Fibroblast of pulmonary artery (primary cell): ENCODE measurements around the gene MIGA1.
"Not testable (repeated sequence)": the region's sequence is repeated elsewhere in the genome, so short reads cannot be mapped to it uniquely, and the experiment has no call there.

Experiments
- DNase-seq: peaks from one replicate; pipeline ENCODE4 v3.0.0-alpha.2; 2010; ENCODE audit warnings: low read depth
- H3K4me3 ChIP-seq: replicated peaks from 2 replicates; pipeline ENCODE4 v1.5.1; 2011; ENCODE audit warnings: low read depth, mild to moderate bottlenecking, control low read depth, low read length, moderate library complexity
- CTCF ChIP-seq: IDR thresholded peaks from 2 replicates; pipeline ENCODE4 v1.5.1; 2011; ENCODE audit warnings: mild to moderate bottlenecking, control low read depth, low read length, inconsistent platforms; ENCODE audit errors: missing control alignments

The MIGA1 gene

GRCh38 chr1:77802026-77802425 lies 22.6 kb downstream of the MIGA1 start:
- H3K4me3 ChIP-seq = no peak overlapping the region
- TF ChIP-seq CTCF = no peak
- no peak for DNase-seq

GRCh38 chr1:77803371-77803770 lies 23.9 kb downstream of the MIGA1 start:
- no peak for TF ChIP-seq CTCF
- DNase-seq = no peak
- H3K4me3 ChIP-seq = no peak overlapping the region

- not testable (repeated sequence) for H3K4me3 ChIP-seq, DNase-seq
Measured at GRCh38 chr1:77809787-77810462, 30.5 kb downstream of the MIGA1 start.

- H3K4me3 ChIP-seq, DNase-seq: not testable (repeated sequence)
Measured at GRCh38 chr1:77811589-77811988, 32.1 kb downstream of the MIGA1 start.

GRCh38 chr1:77817368-77818209 lies 38.1 kb downstream of the MIGA1 start:
- DNase-seq = no peak
- no peak for TF ChIP-seq CTCF
- H3K4me3 ChIP-seq = no peak overlapping the region

GRCh38 chr1:77820121-77820520 lies 40.7 kb downstream of the MIGA1 start:
- DNase-seq = no peak
- no peak for TF ChIP-seq CTCF
- H3K4me3 ChIP-seq = no peak overlapping the region

GRCh38 chr1:77824079-77824478 lies 44.6 kb downstream of the MIGA1 start:
- DNase-seq = peak; percentile 69
- no peak overlapping the region for H3K4me3 ChIP-seq
- no peak for TF ChIP-seq CTCF

GRCh38 chr1:77824694-77825093 lies 45.2 kb downstream of the MIGA1 start:
- H3K4me3 ChIP-seq = no peak overlapping the region
- no peak for DNase-seq
- no peak for TF ChIP-seq CTCF
